Measurements from ENCODE around the gene ITGB2. TPM values are rescaled to one million over a fixed set of nuclear protein-coding genes. Genes with fewer than 3 reads are reported as not detected.

The ITGB2 gene
- 100 to 1,000 TPM in 2 of 9 donors, 10 to 100 TPM in 5, 1 to 10 TPM in 2; 7.4 to 253 (median 27.7) TPM for total RNA-seq
- 10 to 100 TPM in 1 of 2 donors, 1 to 10 TPM in 1; 6.1 to 12.3 TPM for polyA plus RNA-seq
- long read RNA-seq, donor 1, transcript ITGB2-201 (16 exons, 2,955 nt): major isoform, 8 of 16 reads
- long read RNA-seq, donor 1, partial matches to known transcripts: 3 of 16 reads
- long read RNA-seq, donor 1, other reads (novel, unspliced or antisense): 5 of 16 reads
- long read RNA-seq, donor 2, transcript ITGB2-201 (16 exons, 2,955 nt): major isoform, 9 of 16 reads
- long read RNA-seq, donor 2, partial matches to known transcripts: 6 of 16 reads
- long read RNA-seq, donor 2, other reads (novel, unspliced or antisense): 0 of 16 reads
- long read RNA-seq, donor 3, transcript ITGB2-201 (16 exons, 2,955 nt): major isoform, 19 of 36 reads
- long read RNA-seq, donor 3, partial matches to known transcripts: 15 of 36 reads
- long read RNA-seq, donor 3, other reads (novel, unspliced or antisense): 2 of 36 reads

- no peaks in the 10 kb centered on the region for H3K9me3 ChIP-seq
- peak; percentile 23 to 70 (median 60) for ATAC-seq
- TF ChIP-seq, protein P1, sequence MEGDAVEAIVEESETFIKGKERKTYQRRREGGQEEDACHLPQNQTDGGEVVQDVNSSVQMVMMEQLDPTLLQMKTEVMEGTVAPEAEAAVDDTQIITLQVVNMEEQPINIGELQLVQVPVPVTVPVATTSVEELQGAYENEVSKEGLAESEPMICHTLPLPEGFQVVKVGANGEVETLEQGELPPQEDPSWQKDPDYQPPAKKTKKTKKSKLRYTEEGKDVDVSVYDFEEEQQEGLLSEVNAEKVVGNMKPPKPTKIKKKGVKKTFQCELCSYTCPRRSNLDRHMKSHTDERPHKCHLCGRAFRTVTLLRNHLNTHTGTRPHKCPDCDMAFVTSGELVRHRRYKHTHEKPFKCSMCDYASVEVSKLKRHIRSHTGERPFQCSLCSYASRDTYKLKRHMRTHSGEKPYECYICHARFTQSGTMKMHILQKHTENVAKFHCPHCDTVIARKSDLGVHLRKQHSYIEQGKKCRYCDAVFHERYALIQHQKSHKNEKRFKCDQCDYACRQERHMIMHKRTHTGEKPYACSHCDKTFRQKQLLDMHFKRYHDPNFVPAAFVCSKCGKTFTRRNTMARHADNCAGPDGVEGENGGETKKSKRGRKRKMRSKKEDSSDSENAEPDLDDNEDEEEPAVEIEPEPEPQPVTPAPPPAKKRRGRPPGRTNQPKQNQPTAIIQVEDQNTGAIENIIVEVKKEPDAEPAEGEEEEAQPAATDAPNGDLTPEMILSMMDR (IDR thresholded peaks at IDR 0.05): no peak
- no peak for TF ChIP-seq POLR2A (IDR thresholded peaks at IDR 0.05)
- peaks cover 0 to 76% (median 0%) of the 10 kb centered on the region in 12 donors for H3K4me1 ChIP-seq
- DNase-seq: peak in 3 of 5 donors; percentile 64 to 88 (median 72)
- peaks cover 0 to 32% (median 6%) of the 10 kb centered on the region in 9 donors for H3K27me3 ChIP-seq
- intact Hi-C loops (cut with DNase I): no loop called here
- WGBS, 4 donors: 54 to 64% (median 59%) methylated on average over 29 of the region's 29 CpGs
- peaks cover 0 to 14% (median 0%) of the 10 kb centered on the region in 9 donors for H3K36me3 ChIP-seq
- H3K27ac ChIP-seq: peak within 1 kb of the TSS in 4 of 12 donors; percentile 19 to 93 (median 30)
- peak within 1 kb of the TSS in 11 of 12 donors; percentile 1 to 76 (median 38) for H3K4me3 ChIP-seq
Measured at GRCh38 chr21:44920694-44921604, at the start of gene ITGB2. TSS of gene ITGB2 (minus strand) at chr21:44920899. CDS start at chr21:44910782, 10,117 bp downstream.

DNA sequence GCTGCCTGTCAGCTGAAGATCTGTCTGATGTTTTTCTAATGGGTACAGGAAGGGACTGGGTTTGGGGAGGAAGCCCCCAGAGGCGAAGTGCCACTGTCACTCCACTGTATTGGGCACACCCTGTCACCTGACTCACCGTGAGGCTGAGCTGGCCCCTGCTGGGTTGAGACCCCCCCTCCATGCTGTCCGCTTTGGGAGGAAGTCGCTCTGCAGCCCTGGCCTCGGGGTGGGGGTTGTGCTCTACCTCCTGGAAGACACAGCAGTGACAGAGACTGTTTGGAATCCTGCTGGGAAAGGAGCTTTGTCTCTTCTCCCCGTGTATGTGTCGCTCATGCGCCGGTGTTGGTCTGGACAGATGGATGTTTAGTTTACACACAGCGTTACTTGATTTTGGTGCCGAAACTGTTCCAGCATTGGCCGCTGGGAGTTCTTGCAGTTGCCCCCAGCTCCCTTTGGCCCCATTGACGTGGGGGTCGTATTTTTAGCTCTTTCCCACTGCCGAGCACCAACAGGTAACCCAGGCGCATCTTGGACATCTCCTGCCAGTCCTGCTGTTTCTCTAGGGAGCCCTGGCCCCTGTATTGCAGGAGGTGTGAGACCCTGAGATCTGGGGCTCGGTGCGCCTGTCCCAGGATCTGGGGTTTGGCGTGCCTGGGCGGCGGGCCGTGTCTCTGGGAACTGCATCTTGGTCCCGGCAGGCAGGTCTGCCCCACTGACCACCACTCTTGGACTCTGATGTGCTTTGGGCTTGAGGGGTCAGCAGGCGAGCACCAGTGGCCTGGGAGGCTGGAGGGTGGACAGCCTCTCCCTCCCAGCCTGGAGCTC is 49.4 kb upstream of the ITGB2 start:
- intact Hi-C loops (cut with DNase I): no loop called here
- no peak for TF ChIP-seq POLR2A (IDR thresholded peaks at IDR 0.05)
- TF ChIP-seq, protein P1 (IDR thresholded peaks at IDR 0.05): no peak
- no peak for ATAC-seq
- peaks cover 0 to 31% (median 18%) of the 10 kb centered on the region in 9 donors for H3K36me3 ChIP-seq
- H3K27me3 ChIP-seq: no peaks in the 10 kb centered on the region
- no peaks in the 10 kb centered on the region for H3K9me3 ChIP-seq
- peaks cover 0 to 54% (median 22%) of the 10 kb centered on the region in 12 donors for H3K4me1 ChIP-seq
- peak overlapping the region in 2 of 12 donors; percentile 35 to 70 for H3K27ac ChIP-seq
- WGBS, 4 donors: 77 to 79% (median 77%) methylated on average over 23 to 24 of the region's 24 CpGs
- H3K4me3 ChIP-seq: no peak overlapping the region
- peak in 1 of 5 donors; percentile 31 for DNase-seq

DNA sequence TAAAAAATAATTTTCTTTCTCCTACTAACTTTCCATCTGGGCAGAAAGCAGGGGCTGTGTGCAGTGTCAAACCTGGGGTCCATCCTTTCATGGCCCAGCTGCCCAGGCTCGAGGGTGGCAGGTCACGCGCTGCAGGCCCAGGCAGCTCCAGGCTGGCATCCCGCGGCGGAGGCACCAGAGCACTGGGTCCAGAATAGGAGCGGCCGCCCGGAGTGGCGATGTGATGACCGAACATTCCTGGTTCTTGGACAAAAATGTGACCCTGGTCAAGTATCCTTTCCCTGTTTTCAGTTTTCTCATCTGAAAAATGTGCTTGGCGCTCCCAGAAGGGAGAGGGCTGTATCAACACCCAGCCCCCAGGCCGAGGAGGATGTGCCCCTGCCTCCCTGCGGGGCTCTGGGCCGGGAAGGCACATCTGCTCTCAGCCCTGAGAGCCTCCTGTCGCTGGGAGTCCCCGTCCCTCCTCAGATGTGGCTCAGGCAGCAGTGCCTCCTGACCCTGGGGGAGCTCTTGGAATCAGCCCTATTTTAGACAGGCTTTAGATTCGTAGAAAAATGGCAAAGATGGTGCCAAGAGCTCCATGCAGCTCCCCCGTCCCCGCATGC is 48.5 kb upstream of the ITGB2 start:
- DNase-seq (peak in 1 of 5 donors; percentile 20), ATAC-seq (no peak)
- Histone ChIP-seq H3K4me1 (peaks cover 0 to 62% (median 23%) of the 10 kb centered on the region in 12 donors), H3K4me3 (no peak overlapping the region), H3K36me3 (peaks cover 0 to 26% (median 11%) of the 10 kb centered on the region in 9 donors), H3K27ac (peak overlapping the region in 2 of 12 donors; percentile 35 to 70), H3K27me3 (no peaks in the 10 kb centered on the region), H3K9me3 (no peaks in the 10 kb centered on the region)
- TF ChIP-seq, protein P1 (IDR thresholded peaks at IDR 0.05): no peak
- intact Hi-C loops (cut with DNase I): no loop called here
- 86 to 89% (median 87%) methylated on average over 20 of the region's 20 CpGs for WGBS, 4 donors

All from heart left ventricle (tissue), 16 donors.